AG09309 (cell line): Measurements from ENCODE around the gene HOOK1.

Experiments
- DNase-seq: peaks from one replicate; pipeline ENCODE4 v3.0.0-alpha.2; 2010; ENCODE audit warnings: low read depth
- H3K4me3 ChIP-seq: 2 replicates; pipeline ENCODE4 v1.5.1; 2011; ENCODE audit warnings: mild to moderate bottlenecking, low read depth, low read length, moderate library complexity; ENCODE audit not compliant: control insufficient read depth
- CTCF ChIP-seq: IDR thresholded peaks from 2 replicates; pipeline ENCODE4 v1.5.1; 2011; ENCODE audit warnings: mild to moderate bottlenecking, low read depth, low read length, inconsistent platforms; ENCODE audit not compliant: insufficient read depth, control insufficient read depth; ENCODE audit errors: missing control alignments

HOOK1 gene

GRCh38 chr1:59879996-59880505 is 65.3 kb downstream of the HOOK1 start:
- no peak for TF ChIP-seq CTCF
- no peak overlapping the region for H3K4me3 ChIP-seq
- DNase-seq, result no peak

DNA sequence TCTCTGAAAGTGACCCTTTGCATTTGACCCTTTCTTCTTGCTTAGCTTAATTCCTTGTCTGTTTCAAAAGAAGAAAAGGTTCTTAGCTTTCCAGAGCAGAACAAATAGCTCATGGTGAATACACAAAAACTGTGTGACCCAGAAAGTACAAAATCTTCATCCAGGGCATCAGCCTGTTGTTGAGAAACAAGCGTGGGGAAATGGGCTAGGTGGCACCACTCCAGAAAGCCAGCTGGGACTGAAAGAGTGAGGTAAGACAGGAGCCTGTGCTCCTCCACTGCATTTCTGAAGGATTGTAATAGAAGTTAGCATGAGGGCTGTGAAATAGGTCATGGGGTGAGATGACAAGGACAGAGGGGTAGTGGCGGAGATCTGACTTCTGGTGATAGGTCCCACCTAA is 66.0 kb downstream of the HOOK1 start:
- DNase-seq, result no peak
- TF ChIP-seq CTCF, result no peak
- H3K4me3 ChIP-seq, result no peak overlapping the region

DNA sequence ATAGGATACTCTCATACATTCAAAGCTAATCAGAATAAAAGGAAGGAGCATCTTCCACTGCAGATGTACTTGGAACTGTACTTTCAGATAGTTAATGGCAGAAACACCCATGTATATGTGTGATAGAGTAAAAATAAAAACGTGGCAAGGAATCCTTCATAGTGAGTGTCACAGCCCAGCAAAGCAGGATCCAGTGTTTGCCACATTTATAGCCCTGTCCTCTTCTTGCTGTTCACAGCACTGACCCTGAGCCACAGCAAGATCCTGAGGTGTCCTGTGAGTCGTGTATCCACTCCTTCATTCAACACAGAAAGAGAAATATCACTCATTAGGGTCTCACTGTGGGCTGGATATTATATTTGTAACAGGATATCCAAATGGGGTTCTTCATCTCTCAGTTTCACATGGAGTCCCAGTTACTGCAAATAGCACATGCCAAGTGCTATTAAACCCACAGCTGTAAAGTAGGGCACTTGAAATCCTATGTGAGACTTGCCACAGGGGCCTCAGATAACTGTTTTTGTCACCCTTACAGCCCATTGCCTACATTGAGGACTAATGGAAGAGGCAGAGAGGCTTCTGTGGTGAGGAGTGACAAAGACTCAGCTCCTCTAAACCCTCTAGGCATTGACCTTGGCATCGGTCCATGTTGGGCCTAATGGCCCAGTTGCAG is 70.5 kb downstream of the HOOK1 start:
- no peak overlapping the region for H3K4me3 ChIP-seq
- no peak for DNase-seq
- no peak for TF ChIP-seq CTCF

- no peak for DNase-seq
- TF ChIP-seq CTCF, result no peak
- H3K4me3 ChIP-seq, result no peak overlapping the region
Observed at GRCh38 chr1:59892841-59893811, 78.4 kb downstream of the HOOK1 start.

GRCh38 chr1:59897165-59897564 is 82.4 kb downstream of the HOOK1 start:
- no peak overlapping the region for H3K4me3 ChIP-seq
- no peak for DNase-seq
- TF ChIP-seq CTCF, result no peak

DNA sequence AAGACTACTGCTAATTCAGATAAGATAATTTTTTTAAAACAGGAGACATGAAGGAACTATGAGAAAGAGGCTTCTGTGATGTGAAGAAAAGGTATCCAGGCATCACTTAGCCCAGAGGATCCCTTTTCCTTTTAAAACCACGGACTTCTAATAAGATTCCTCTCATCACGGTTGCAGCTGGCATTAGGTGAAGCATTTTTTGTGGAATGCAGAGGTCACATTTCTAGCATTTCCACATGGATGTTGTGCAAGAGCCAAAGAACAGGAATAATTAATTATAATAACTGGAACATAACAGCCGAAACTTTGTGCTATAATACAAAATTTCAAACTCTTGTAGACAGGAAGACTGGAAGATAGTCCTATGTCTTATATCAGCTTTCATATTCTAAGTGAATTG is 84.2 kb downstream of the HOOK1 start:
- no peak for DNase-seq
- no peak overlapping the region for H3K4me3 ChIP-seq
- TF ChIP-seq CTCF, result no peak
